Stimulated activated CD4-positive, alpha-beta T cell treated with anti-CD3 and anti-CD28 coated beads, Interleukin-2, amount 100 ng/mL, for 24 hours (primary cell): ENCODE data around the gene DRAM1.
"Not testable (repeated sequence)": the region's sequence is repeated elsewhere in the genome, so short reads cannot be mapped to it uniquely, and the experiment has no call there.

ENCODE experiments used
- DNase-seq, 2 donors: peaks; one replicate each; pipeline ENCODE4 v3.0.0-alpha.2; 2020

DRAM1 gene

DNA sequence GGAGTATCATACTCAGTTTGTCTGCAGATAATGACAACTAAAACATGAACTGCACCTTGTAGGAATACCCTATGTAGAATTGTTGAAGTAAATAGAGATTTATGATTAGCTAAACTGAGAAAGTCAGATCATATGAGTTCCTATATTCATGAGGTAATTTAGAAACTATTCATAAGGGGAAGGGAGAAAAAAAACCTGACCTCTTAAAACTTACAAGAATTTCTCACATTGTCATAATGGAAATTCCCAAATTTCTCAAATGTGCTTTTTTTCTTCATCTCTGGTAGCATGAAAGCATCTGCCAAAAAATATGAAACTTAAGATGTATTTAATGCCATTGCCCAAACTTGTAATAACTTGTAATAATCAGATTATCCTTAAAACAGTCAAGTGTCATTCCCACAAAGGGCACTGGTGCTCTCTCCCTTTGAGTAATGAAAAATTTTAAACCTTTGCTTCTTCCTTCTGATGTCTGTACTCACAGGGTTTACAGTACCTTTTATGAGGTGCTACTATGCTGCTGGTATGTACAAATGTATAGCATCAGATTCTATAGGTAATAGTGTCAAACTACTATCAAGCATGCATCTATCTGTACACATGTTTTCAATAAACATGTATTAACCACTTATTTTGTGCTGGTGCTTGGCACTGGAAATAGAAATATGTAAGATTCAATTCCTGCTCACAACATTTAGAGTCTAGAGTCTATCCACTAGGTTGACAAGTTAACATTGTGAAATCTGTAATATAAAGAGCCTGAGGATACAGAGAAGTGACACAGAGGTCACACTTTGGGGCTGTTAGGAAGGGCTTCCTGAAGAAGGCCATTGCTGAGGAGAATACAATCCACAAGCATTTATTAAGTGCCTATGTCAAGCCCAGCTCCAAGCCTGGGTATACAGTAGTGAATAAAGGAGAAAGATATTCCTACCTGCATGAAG, 17.4 kb upstream of the DRAM1 start:
- DNase-seq: no peak

- DNase-seq: not testable (repeated sequence)
Measured at GRCh38 chr12:101861688-101862087, 15.7 kb upstream of the DRAM1 start.

DNA sequence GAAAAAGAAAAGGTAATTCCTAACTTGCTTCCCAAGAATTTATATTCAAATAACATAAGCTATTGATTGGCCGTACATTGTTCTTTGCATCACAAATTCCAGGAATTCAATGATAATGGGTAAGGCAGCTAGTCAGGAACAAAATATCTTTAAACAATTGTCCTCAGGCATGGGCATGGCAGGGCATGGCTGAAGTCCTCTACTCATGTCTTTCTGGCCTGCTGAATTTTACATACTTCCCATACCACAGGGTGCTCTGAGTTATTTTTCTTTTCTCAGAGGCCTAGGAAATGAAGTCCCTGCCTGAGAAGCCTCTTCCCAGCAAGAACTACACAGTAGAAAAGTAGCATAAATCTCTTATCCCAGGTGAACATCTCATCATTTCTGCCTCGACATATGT, 15.1 kb upstream of the DRAM1 start:
- DNase-seq: no peak

DNA sequence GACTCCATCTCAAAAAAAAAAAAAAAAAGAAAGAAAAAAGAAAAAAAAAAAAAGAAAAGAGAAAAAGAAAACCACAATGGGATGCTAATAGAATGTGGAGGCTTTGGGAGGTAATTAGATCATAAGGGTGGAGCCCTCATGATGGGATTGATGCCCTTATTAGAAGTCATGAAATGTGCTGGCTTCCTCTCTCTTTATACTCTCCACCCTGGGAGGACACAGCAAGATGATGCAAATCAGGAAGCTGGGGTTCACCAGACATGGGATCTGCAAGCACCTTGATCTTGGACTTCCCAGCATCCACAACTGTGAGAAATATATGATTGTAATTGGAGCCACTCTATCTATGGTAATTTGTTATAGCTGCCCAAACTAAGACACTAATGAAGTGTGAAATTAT, 13.4 kb upstream of the DRAM1 start:
- no peak for DNase-seq

- no peak for DNase-seq
Measured at GRCh38 chr12:101866615-101867373, 10.6 kb upstream of the DRAM1 start.

DNA sequence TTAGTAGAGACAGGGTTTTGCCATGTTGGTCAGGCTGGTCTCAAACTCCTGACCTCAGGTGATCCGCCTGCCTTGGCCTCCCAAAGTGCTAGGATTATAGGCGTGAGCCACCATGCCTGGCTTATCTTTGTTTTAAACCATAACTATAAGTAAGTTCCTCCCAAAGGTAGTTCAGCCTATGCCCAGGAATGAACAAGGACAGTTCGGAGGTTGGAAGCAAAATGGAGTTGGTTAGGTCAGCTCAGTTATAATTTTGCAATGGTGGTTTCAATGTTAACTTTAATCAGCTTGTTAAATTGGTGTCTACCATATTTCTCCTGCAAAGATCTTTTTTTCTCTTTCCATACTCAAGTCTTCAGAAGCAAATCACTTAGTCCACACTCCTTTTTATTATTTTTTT, 9.8 kb upstream of the DRAM1 start:
- not testable (repeated sequence) for DNase-seq

GRCh38 chr12:101870925-101871324, 6.5 kb upstream of the DRAM1 start:
- DNase-seq: no peak

DNA sequence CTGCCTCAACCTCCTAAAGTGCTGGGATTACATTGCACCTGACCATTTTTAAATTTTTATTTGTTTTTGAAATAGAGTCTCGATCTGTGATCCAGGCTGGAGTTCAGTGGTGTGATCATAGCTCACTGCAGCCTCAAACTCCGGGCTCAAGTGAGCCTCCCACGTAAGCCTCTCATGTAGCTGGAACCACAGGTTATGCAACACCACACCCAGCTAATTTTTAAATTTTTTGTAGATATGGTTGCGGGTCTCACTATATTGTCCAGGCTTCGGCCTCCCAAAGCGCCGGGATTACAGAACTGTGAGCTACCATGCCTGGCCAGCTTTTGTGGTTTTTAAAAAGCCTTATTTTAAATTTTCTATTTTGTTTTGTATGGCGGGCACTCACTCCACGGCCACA, 2.2 kb upstream of the DRAM1 start:
- DNase-seq: no peak

- no peak for DNase-seq
Measured at GRCh38 chr12:101876322-101876860, 989 bp upstream of the DRAM1 start.

- DNase-seq: no peak
Measured at GRCh38 chr12:101877806-101878242, 444 bp downstream of the DRAM1 start.

DNA sequence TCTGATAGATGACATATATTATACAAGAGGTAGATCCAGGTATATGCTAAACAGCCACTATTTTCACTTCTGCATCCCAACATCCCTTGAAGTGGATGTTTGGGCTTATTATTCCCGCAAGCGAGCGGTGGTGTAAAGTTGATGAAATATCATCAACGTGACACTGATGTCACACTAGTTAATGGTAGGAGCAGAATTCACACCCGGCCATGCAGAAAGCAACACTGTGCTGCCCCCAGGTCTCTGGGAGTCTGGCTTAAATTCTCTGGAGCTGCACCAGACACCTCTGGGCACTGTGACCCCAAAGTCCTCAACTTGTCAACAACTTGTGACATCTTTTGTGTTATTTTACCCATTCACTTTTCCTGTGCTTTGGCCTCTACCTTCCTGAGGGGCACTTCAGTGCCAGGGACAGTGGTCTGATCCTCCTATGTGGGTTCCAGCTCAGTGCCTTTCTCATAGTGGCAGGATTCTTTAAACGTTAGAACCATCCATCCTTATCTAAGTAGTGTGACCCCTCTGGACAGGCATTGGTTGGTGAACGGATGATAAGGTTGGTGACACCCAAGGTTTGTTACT, 952 bp downstream of the DRAM1 start:
- DNase-seq: no peak

GRCh38 chr12:101880769-101881168, 3.4 kb downstream of the DRAM1 start:
- DNase-seq: no peak

- no peak for DNase-seq
Measured at GRCh38 chr12:101881228-101881627, 3.8 kb downstream of the DRAM1 start.

- no peak for DNase-seq
Measured at GRCh38 chr12:101884174-101884573, 6.8 kb downstream of the DRAM1 start.

DNA sequence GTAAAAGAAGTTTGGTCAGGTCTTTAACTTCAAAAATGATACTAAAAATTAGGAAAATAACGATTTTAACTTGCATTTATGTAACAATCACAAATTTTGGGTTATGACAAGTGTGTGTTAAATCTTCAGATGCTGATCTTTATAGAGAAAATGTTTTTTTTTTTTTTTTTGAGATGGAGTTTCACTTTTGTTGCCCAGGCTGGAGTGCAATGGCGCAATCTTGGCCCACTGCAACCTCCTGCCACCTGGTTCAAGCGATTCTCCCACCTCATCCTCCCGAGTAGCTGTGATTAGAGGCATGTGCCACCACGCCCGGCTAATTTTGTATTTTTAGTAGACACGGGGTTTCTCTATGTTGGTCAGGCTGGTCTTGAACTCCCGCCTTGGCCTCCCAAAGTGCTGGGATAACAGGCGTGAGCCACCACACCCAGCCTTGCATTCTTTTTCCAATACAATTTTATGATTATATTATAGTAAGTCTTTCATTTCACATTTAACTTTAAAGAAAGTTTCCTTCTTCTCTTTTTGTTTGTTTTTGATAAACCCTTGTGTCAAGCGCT, 7.5 kb downstream of the DRAM1 start:
- not testable (repeated sequence) for DNase-seq

DNA sequence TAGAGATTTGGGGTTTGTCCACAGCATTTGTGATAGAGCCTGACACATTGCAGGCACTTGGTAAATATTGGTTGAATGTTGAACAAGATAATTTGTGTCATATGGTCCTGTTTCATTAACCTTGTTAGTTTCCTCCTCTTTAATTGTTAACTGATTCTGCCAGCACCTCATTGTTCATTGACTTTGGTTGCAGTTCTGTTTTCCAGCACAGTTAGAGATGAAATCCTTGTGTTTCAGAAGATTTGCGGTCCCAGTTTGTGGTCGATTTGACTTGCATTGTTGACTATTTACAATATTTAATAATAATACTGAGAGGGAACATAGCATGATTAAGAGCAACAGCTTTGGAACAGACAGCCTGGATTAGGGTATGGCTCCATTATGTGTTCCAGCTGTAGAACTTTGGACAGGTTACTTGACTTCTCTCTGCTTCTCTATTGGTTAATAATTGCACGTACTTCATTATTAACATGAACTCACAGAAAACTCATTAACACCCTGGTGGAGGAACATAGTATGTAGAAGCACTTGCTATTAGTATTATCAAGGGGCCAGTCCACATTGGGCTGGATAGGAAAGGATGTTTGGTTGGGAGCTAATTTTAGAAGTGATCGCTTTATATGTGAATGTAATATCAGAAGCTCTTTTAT, 8.7 kb downstream of the DRAM1 start:
- no peak for DNase-seq

GRCh38 chr12:101889211-101889752, 11.9 kb downstream of the DRAM1 start:
- DNase-seq: no peak

DNA sequence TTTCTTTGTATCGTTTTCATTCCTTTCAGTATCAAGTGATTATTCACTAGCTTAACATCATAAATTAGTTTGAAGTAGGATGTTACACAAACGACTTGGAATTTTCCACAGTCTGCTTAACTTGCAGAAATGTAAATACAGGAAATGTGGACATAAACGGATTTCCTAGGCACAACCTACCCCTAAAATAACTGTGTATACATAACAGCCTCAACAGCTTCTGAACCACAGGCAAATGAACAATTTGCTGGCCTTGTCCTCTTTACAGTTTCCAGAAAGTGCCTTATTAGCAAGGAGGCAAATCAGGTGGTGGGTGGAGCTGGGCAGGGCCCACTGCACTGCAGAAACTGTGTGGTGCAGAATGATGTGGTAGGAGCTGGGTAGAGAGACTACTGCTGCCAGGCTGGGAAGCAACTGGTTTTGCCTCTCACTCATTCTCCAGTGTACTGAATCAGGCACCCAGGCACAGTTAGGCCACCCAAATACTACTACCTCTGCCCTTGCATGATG, 14.1 kb downstream of the DRAM1 start:
- no peak for DNase-seq

DNA sequence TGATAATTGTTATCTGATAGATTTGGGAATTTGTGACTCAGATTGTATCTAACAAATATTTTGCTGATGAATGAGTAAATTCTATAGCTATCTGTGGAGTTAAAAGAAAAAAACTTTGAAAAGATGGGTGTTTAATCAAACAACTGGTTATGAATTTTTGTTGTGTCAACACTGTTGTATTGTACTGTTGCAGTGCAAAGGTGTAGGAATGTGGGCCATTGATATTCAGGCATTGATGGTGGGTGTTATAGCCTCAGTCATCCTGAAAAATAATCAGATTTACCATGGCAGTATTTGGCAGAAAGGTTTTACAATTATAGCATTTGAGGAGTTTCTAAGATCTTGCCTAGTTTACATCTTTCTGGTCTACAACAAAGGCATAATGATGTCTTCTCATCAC, 15.4 kb downstream of the DRAM1 start:
- DNase-seq: no peak

DNA sequence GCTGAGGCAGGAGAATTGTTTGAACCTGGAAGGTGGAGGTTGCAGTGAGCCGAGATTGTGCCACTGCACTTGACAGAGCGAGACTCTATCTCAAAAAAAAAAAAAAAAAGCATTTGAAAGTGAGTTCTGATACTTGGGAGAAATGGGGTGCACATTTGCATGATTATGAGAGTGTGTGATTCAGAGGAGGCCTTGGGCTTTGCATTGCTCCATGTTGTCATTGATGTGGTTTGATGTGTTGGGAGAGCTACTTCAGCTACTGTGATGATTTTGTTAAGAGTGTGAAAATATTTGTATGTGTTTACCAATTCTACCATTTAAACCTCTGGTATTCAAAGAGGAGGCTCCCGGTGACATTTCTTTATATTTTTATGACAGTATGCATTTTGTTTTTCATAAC, 24.4 kb downstream of the DRAM1 start:
- no peak for DNase-seq

DNA sequence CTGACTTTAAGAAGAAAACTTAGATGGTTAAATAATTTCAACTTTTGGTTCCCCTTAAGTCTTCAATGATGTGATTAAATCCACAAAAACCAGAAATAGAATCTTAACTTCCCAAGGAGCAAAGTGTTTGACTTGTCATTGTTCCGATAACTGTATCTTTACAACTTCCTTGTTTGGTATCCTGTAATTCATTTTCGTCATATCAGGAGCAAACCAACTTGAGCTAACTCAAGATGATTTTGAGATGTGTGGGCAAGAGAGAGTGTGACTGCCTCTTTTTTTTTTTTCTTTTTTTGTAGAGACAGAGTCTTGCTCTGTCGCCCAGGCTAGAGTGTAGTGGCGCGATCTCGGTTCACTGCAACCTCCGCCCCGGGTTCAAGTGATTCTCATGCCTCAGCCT, 25.3 kb downstream of the DRAM1 start:
- no peak for DNase-seq

DNA sequence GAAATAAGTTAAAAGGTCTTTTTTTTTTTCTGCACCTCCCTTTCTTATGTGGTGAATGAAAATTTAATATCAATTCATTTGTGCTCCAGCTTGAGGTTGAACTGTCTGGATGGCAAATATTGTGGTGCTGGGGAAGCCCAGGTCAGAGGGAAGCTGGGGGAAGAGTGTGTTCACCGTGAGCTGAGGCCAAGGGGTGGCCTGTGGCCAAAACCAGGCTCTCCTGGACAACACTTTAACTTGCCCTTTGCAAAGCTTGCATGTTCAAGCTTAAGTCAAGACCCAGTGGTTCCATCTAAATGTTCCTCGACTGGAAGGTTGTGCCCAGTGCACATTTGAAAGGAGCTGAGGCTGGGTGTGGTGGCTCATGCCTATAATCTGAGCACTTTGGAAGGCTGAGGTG, 28.8 kb downstream of the DRAM1 start:
- no peak for DNase-seq
